ENCODE measurements around the gene FBXW7.

DNA sequence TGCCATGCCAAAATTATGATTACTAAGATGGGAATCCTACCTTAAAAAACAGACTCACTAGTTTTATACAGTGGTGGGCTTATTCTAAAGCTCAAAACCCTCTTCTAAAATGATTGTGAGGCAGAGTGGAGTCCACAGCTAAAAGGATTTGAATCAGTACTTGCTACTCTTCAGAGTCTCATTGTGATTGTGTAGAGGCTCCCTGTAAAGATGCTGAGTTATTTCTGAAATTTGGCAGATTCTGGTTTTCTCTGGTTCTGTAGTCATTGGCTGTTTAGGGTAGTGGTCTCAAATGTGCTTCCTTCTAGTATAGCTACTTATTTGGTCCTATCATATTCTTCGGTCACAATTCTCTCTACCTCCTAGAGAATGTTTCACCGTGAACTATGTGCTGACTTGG lies 104.1 kb downstream of the FBXW7 start:
- TF ChIP-seq, protein P1, sequence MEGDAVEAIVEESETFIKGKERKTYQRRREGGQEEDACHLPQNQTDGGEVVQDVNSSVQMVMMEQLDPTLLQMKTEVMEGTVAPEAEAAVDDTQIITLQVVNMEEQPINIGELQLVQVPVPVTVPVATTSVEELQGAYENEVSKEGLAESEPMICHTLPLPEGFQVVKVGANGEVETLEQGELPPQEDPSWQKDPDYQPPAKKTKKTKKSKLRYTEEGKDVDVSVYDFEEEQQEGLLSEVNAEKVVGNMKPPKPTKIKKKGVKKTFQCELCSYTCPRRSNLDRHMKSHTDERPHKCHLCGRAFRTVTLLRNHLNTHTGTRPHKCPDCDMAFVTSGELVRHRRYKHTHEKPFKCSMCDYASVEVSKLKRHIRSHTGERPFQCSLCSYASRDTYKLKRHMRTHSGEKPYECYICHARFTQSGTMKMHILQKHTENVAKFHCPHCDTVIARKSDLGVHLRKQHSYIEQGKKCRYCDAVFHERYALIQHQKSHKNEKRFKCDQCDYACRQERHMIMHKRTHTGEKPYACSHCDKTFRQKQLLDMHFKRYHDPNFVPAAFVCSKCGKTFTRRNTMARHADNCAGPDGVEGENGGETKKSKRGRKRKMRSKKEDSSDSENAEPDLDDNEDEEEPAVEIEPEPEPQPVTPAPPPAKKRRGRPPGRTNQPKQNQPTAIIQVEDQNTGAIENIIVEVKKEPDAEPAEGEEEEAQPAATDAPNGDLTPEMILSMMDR (IDR thresholded peaks at IDR 0.05) = no peak
- TF ChIP-seq POLR2A (IDR thresholded peaks at IDR 0.05) = no peak
- no peak for TF ChIP-seq EP300 (IDR thresholded peaks at IDR 0.05; ENCODE audit: low read depth)
- TF ChIP-seq POLR2AphosphoS5 (IDR thresholded peaks at IDR 0.05) = no peak

All from transverse colon (tissue), 4 donors.